SU-DHL-6 (cell line): ENCODE measurements around the gene PDK3.

Experiments
- H2AFZ ChIP-seq: fragments of 200-600 bp; sonication (generic); 2 replicates; pipeline ENCODE4 v1.6.1; 2014; ENCODE audit warnings: low read depth, mild to moderate bottlenecking, moderate library complexity, mixed read lengths, antibody characterized with exemption, low read length; ENCODE audit not compliant: severe bottlenecking
- H3F3A ChIP-seq: fragments of 200-600 bp; shearing (Covaris generic); 2 replicates; pipeline ENCODE4 v1.6.0; 2016; ENCODE audit warnings: antibody characterized with exemption, mild to moderate bottlenecking; ENCODE audit not compliant: insufficient read depth
- H3K27ac ChIP-seq: fragments of 200-600 bp; sonication (generic); 2 replicates; pipeline ENCODE4 v1.5.1; 2016; ENCODE audit warnings: low read depth, mild to moderate bottlenecking, low read length, moderate library complexity, mixed read lengths
- H3K27me3 ChIP-seq: fragments of 200-600 bp; sonication (generic), shearing (Covaris generic); 2 replicates; pipeline ENCODE4 v1.6.0; 2014; ENCODE audit warnings: mild to moderate bottlenecking, low read length
- H3K36me3 ChIP-seq: fragments of 200-600 bp; sonication (generic); 2 replicates; pipeline ENCODE4 v1.6.1; 2014; ENCODE audit warnings: mild to moderate bottlenecking, low read length, mixed read lengths
- H3K4me2 ChIP-seq: fragments of 300-600, 200-600 bp; shearing (Covaris generic), sonication (generic); 2 replicates; pipeline ENCODE4 v1.6.0; 2014; ENCODE audit warnings: low read length, low read depth, mild to moderate bottlenecking; ENCODE audit not compliant: poor library complexity, severe bottlenecking
- H3K4me3 ChIP-seq: fragments of 200-600 bp; sonication (generic); 2 replicates; pipeline ENCODE4 v1.5.1; 2014; ENCODE audit warnings: antibody characterized with exemption, low read length, mild to moderate bottlenecking, mixed read lengths; ENCODE audit not compliant: insufficient read depth, poor library complexity, severe bottlenecking
- H3K79me2 ChIP-seq: fragments of 200-600 bp; sonication (generic); 2 replicates; pipeline ENCODE4 v1.6.1; 2014; ENCODE audit warnings: mild to moderate bottlenecking, low read length, moderate library complexity; ENCODE audit not compliant: insufficient read depth
- H3K9ac ChIP-seq: fragments of 200-600 bp; sonication (generic); 2 replicates; pipeline ENCODE4 v1.7.0; 2014; ENCODE audit warnings: mild to moderate bottlenecking, low read length
- H3K9me2 ChIP-seq: fragments of 200-600 bp; sonication (generic); replicated peaks from 2 replicates; pipeline ENCODE4 v1.6.1; 2014; ENCODE audit warnings: low read length; ENCODE audit not compliant: insufficient read depth
- H3K9me3 ChIP-seq: fragments of 200-600 bp; sonication (generic); 2 replicates; pipeline ENCODE4 v1.6.1; 2014; ENCODE audit warnings: low read length, mixed read lengths; ENCODE audit not compliant: insufficient read depth
- H4K20me1 ChIP-seq: fragments of 200-600 bp; sonication (generic); 2 replicates; pipeline ENCODE4 v1.6.1; 2014; ENCODE audit warnings: low read depth, mild to moderate bottlenecking, antibody characterized with exemption, low read length, moderate library complexity, mixed read lengths
- CTCF ChIP-seq: fragments of 200-600 bp; sonication (generic); IDR thresholded peaks from one replicate; pipeline ENCODE4 v1.5.1; 2017; ENCODE audit warnings: antibody characterized with exemption, mild to moderate bottlenecking, low read length, moderate library complexity; ENCODE audit not compliant: insufficient read depth, poor library complexity, severe bottlenecking
- EZH2phosphoT487 ChIP-seq: fragments of 200-600 bp; sonication (generic), shearing (Covaris generic); conservative IDR thresholded peaks from 2 replicates; pipeline ENCODE4 v1.6.1; 2018; ENCODE audit warnings: mild to moderate bottlenecking, antibody characterized with exemption, low read length, moderate library complexity, mixed read lengths

The PDK3 gene

GRCh38 chrX:24478509-24478908 lies 13.4 kb downstream of the PDK3 start:
- no peak overlapping the region for H3K4me3 ChIP-seq
- no peaks in the 10 kb centered on the region for H4K20me1 ChIP-seq
- H3K9me3 ChIP-seq: no peaks in the 10 kb centered on the region
- H3F3A ChIP-seq: no peaks in the 10 kb centered on the region
- no peak overlapping the region for H3K9ac ChIP-seq
- no peaks in the 10 kb centered on the region for H3K27me3 ChIP-seq
- no peaks in the 10 kb centered on the region for H3K9me2 ChIP-seq
- no peaks in the 10 kb centered on the region; the same call in 1 of the 2 replicates for H3K79me2 ChIP-seq
- no peaks in the 10 kb centered on the region for H3K36me3 ChIP-seq
- TF ChIP-seq EZH2phosphoT487: no peak
- TF ChIP-seq CTCF: no peak
- H3K4me2 ChIP-seq: no peak overlapping the region
- no peak overlapping the region for H2AFZ ChIP-seq
- H3K27ac ChIP-seq: no peak overlapping the region

GRCh38 chrX:24479924-24480323 lies 14.8 kb downstream of the PDK3 start:
- H3K9ac ChIP-seq: peak overlapping the region; percentile 40

GRCh38 chrX:24480400-24480865 lies 15.3 kb downstream of the PDK3 start:
- Histone ChIP-seq H3F3A (no peaks in the 10 kb centered on the region), H3K27me3 (no peaks in the 10 kb centered on the region), H3K9ac (peak overlapping the region; percentile 40), H3K9me2 (no peaks in the 10 kb centered on the region), H2AFZ (peak overlapping the region; percentile 54), H3K4me3 (peak overlapping the region; percentile 39), H3K36me3 (no peaks in the 10 kb centered on the region), H3K4me2 (peak overlapping the region; percentile 68), H3K9me3 (no peaks in the 10 kb centered on the region), H3K27ac (no peak overlapping the region), H3K79me2 (no peaks in the 10 kb centered on the region; the same call in 1 of the 2 replicates), H4K20me1 (no peaks in the 10 kb centered on the region)
- TF ChIP-seq CTCF: no peak
- no peak for TF ChIP-seq EZH2phosphoT487

More at GRCh38 chrX:24479924-24480323, 14.8 kb downstream of the PDK3 start:
- Histone ChIP-seq H3K4me3 (peak overlapping the region; percentile 39), H4K20me1 (no peaks in the 10 kb centered on the region), H3K36me3 (no peaks in the 10 kb centered on the region), H2AFZ (peak overlapping the region; percentile 54), H3K9me3 (no peaks in the 10 kb centered on the region), H3K9me2 (no peaks in the 10 kb centered on the region), H3K27ac (peak overlapping the region; percentile 46), H3K4me2 (peak overlapping the region; percentile 68), H3K79me2 (no peaks in the 10 kb centered on the region; the same call in 1 of the 2 replicates), H3K27me3 (no peaks in the 10 kb centered on the region), H3F3A (no peaks in the 10 kb centered on the region)
- no peak for TF ChIP-seq EZH2phosphoT487

GRCh38 chrX:24482823-24483415 lies 17.8 kb downstream of the PDK3 start:
- TF ChIP-seq EZH2phosphoT487 (no peak), CTCF (no peak)

More at GRCh38 chrX:24482823-24483415, 17.8 kb downstream of the PDK3 start:
- H3K27ac ChIP-seq: no peak overlapping the region
- H4K20me1 ChIP-seq: no peaks in the 10 kb centered on the region
- H3K36me3 ChIP-seq: no peaks in the 10 kb centered on the region
- H3K9me2 ChIP-seq: no peaks in the 10 kb centered on the region
- H3F3A ChIP-seq: no peaks in the 10 kb centered on the region
- H3K79me2 ChIP-seq: no peaks in the 10 kb centered on the region; the same call in 1 of the 2 replicates
- H3K9me3 ChIP-seq: no peaks in the 10 kb centered on the region
- no peak overlapping the region for H2AFZ ChIP-seq
- no peaks in the 10 kb centered on the region for H3K27me3 ChIP-seq
- H3K9ac ChIP-seq: no peak overlapping the region
- no peak overlapping the region for H3K4me2 ChIP-seq
- no peak overlapping the region for H3K4me3 ChIP-seq
